GM19099 (cell line): ENCODE results near the gene ATP2B2.

ENCODE experiments used
- POLR2A ChIP-seq: IDR thresholded peaks from 3 replicates; pipeline ENCODE4 v1.6.1; 2011; ENCODE audit warnings: low read depth; ENCODE audit not compliant: insufficient read length; ENCODE audit errors: extremely low read depth

Gene ATP2B2

GRCh38 chr3:10443272-10444109 lies 61.9 kb downstream of the ATP2B2 start:
- no peak for TF ChIP-seq POLR2A

GRCh38 chr3:10442151-10442795 lies 63.1 kb downstream of the ATP2B2 start:
- TF ChIP-seq POLR2A = no peak

GRCh38 chr3:10440684-10441083 lies 64.7 kb downstream of the ATP2B2 start:
- no peak for TF ChIP-seq POLR2A

GRCh38 chr3:10438902-10439610 lies 66.3 kb downstream of the ATP2B2 start:
- TF ChIP-seq POLR2A = no peak

GRCh38 chr3:10437995-10438901 lies 67.1 kb downstream of the ATP2B2 start:
- no peak for TF ChIP-seq POLR2A

GRCh38 chr3:10437272-10437994 lies 68.0 kb downstream of the ATP2B2 start:
- no peak for TF ChIP-seq POLR2A

- no peak for TF ChIP-seq POLR2A
These were observed 69.5 kb downstream of the ATP2B2 start for GRCh38 chr3:10435850-10436249.

- TF ChIP-seq POLR2A = no peak
These were observed 70.4 kb downstream of the ATP2B2 start for GRCh38 chr3:10434938-10435336.

- TF ChIP-seq POLR2A = no peak
These were observed 71.0 kb downstream of the ATP2B2 start for GRCh38 chr3:10434144-10434937.

GRCh38 chr3:10432931-10433330 lies 72.5 kb downstream of the ATP2B2 start:
- no peak for TF ChIP-seq POLR2A

GRCh38 chr3:10432156-10432845 lies 73.1 kb downstream of the ATP2B2 start:
- no peak for TF ChIP-seq POLR2A

- no peak for TF ChIP-seq POLR2A
These were observed 74.6 kb downstream of the ATP2B2 start for GRCh38 chr3:10430805-10431204.
